ENCODE measurements around the gene IRX3.
"Not testable (repeated sequence)": the region's sequence is repeated elsewhere in the genome, so short reads cannot be mapped to it uniquely, and the experiment has no call there.

Gene IRX3

GRCh38 chr16:54273566-54273965 lies 13.0 kb downstream of the IRX3 start:
- no peak overlapping the region for H3K4me2 ChIP-seq
- H3K27ac ChIP-seq: no peak overlapping the region
- no peak overlapping the region for H3K4me3 ChIP-seq
- no peaks in the 10 kb centered on the region; a peak in 1 of 22 replicates for H4K20me1 ChIP-seq
- H3K9ac ChIP-seq: no peak overlapping the region
- peaks cover 0 to 9% (median 4%) of the 10 kb centered on the region in 11 experiments; a peak in 9 of 22 replicates for H3K27me3 ChIP-seq
- no peaks in the 10 kb centered on the region for H3K36me3 ChIP-seq
- no peak for TF ChIP-seq Cebpa-rat (IDR thresholded peaks at IDR 0.05)
- H3K4me1 ChIP-seq: peaks cover 0 to 14% (median 8%) of the 10 kb centered on the region in 10 experiments; a peak in 17 of 20 replicates
- peaks cover 0 to 8% (median 3%) of the 10 kb centered on the region in 11 experiments; a peak in 4 of 22 replicates for H3K9me3 ChIP-seq (replicated peaks in 1 of 11)

GRCh38 chr16:54270711-54271110 lies 15.9 kb downstream of the IRX3 start:
- TF ChIP-seq Cebpa-rat (IDR thresholded peaks at IDR 0.05): no peak
- H3K4me1 ChIP-seq: peaks cover 0 to 11% (median 9%) of the 10 kb centered on the region in 10 experiments; a peak in 17 of 20 replicates
- H3K27me3 ChIP-seq: no peaks in the 10 kb centered on the region
- H3K36me3 ChIP-seq: no peaks in the 10 kb centered on the region
- H3K4me3 ChIP-seq: no peak overlapping the region
- H3K9ac ChIP-seq: no peak overlapping the region
- H4K20me1 ChIP-seq: no peaks in the 10 kb centered on the region
- no peak overlapping the region for H3K27ac ChIP-seq
- no peak overlapping the region for H3K4me2 ChIP-seq
- H3K9me3 ChIP-seq (replicated peaks in 1 of 11): peaks cover 0 to 8% (median 3%) of the 10 kb centered on the region in 11 experiments; a peak in 4 of 22 replicates

GRCh38 chr16:54269461-54269860 lies 17.1 kb downstream of the IRX3 start:
- Histone ChIP-seq H3K9ac (no peak overlapping the region), H3K27ac (no peak overlapping the region), H3K27me3 (no peaks in the 10 kb centered on the region), H3K4me1 (peaks cover 0 to 11% (median 9%) of the 10 kb centered on the region in 10 experiments; a peak in 17 of 20 replicates), H3K4me3 (no peak overlapping the region), H4K20me1 (no peaks in the 10 kb centered on the region), H3K36me3 (no peaks in the 10 kb centered on the region), H3K4me2 (peak overlapping the region in 5 of 11 experiments; percentile 28 to 47 (median 39); a peak in 2 of 22 replicates), H3K9me3 (replicated peaks in 1 of 11) (peaks cover 0 to 14% (median 3%) of the 10 kb centered on the region in 11 experiments; a peak in 5 of 22 replicates)
- no peak for TF ChIP-seq Cebpa-rat (IDR thresholded peaks at IDR 0.05)

GRCh38 chr16:54268766-54269165 lies 17.8 kb downstream of the IRX3 start:
- H3K27me3 ChIP-seq: no peaks in the 10 kb centered on the region
- H3K27ac ChIP-seq: no peak overlapping the region
- no peak overlapping the region for H3K9ac ChIP-seq
- peaks cover 0 to 11% (median 9%) of the 10 kb centered on the region in 10 experiments; a peak in 17 of 20 replicates for H3K4me1 ChIP-seq
- peaks cover 0 to 15% (median 3%) of the 10 kb centered on the region in 11 experiments; a peak in 5 of 22 replicates for H3K9me3 ChIP-seq (replicated peaks in 1 of 11)
- no peak overlapping the region for H3K4me3 ChIP-seq
- no peak for TF ChIP-seq Cebpa-rat (IDR thresholded peaks at IDR 0.05)
- H4K20me1 ChIP-seq: no peaks in the 10 kb centered on the region
- H3K36me3 ChIP-seq: no peaks in the 10 kb centered on the region
- H3K4me2 ChIP-seq: peak overlapping the region in 10 of 11 experiments; percentile 28 to 47 (median 35); a peak in 19 of 22 replicates

GRCh38 chr16:54268340-54268739 lies 18.2 kb downstream of the IRX3 start:
- Histone ChIP-seq H3K9ac (no peak overlapping the region), H3K9me3 (replicated peaks in 1 of 11) (peaks cover 0 to 15% (median 3%) of the 10 kb centered on the region in 11 experiments; a peak in 5 of 22 replicates), H3K4me2 (peak overlapping the region in 7 of 11 experiments; percentile 28 to 47 (median 36); a peak in 10 of 22 replicates), H4K20me1 (no peaks in the 10 kb centered on the region), H3K4me3 (no peak overlapping the region), H3K4me1 (peaks cover 0 to 11% (median 9%) of the 10 kb centered on the region in 10 experiments; a peak in 17 of 20 replicates), H3K27ac (no peak overlapping the region), H3K36me3 (no peaks in the 10 kb centered on the region), H3K27me3 (no peaks in the 10 kb centered on the region)
- no peak for TF ChIP-seq Cebpa-rat (IDR thresholded peaks at IDR 0.05)

- H3K36me3 ChIP-seq: no peaks in the 10 kb centered on the region
- H4K20me1 ChIP-seq: no peaks in the 10 kb centered on the region
- TF ChIP-seq Cebpa-rat (IDR thresholded peaks at IDR 0.05): no peak
- H3K27ac ChIP-seq: no peak overlapping the region
- no peak overlapping the region for H3K4me3 ChIP-seq
- no peak overlapping the region for H3K4me2 ChIP-seq
- H3K9ac ChIP-seq: no peak overlapping the region
- peaks cover 0 to 11% (median 9%) of the 10 kb centered on the region in 10 experiments; a peak in 17 of 20 replicates for H3K4me1 ChIP-seq
- no peaks in the 10 kb centered on the region for H3K27me3 ChIP-seq
- peaks cover 0 to 15% (median 3%) of the 10 kb centered on the region in 11 experiments; a peak in 5 of 22 replicates for H3K9me3 ChIP-seq (replicated peaks in 1 of 11)
These were observed 20.1 kb downstream of the IRX3 start for GRCh38 chr16:54266363-54266955.

- no peak overlapping the region for H3K9ac ChIP-seq
- H3K27me3 ChIP-seq: no peaks in the 10 kb centered on the region
- no peak overlapping the region for H3K4me3 ChIP-seq
- peaks cover 0 to 9% (median 0%) of the 10 kb centered on the region in 11 experiments; a peak in 4 of 22 replicates for H3K9me3 ChIP-seq (replicated peaks in 1 of 11)
- H3K27ac ChIP-seq: no peak overlapping the region
- H3K4me2 ChIP-seq: no peak overlapping the region
- H3K36me3 ChIP-seq: no peaks in the 10 kb centered on the region
- peaks cover 0 to 11% (median 9%) of the 10 kb centered on the region in 10 experiments; a peak in 17 of 20 replicates for H3K4me1 ChIP-seq
- H4K20me1 ChIP-seq: no peaks in the 10 kb centered on the region
- TF ChIP-seq Cebpa-rat (IDR thresholded peaks at IDR 0.05): no peak
These were observed 20.9 kb downstream of the IRX3 start for GRCh38 chr16:54265575-54266107.

GRCh38 chr16:54253118-54253517 lies 33.5 kb downstream of the IRX3 start:
- TF ChIP-seq Cebpa-rat (IDR thresholded peaks at IDR 0.05): no peak
- Histone ChIP-seq H3K4me2 (no peak overlapping the region), H4K20me1 (no peaks in the 10 kb centered on the region), H3K27me3 (no peaks in the 10 kb centered on the region), H3K36me3 (no peaks in the 10 kb centered on the region), H3K9me3 (replicated peaks in 1 of 11) (no peaks in the 10 kb centered on the region), H3K4me3 (no peak overlapping the region), H3K9ac (no peak overlapping the region), H3K4me1 (no peaks in the 10 kb centered on the region), H3K27ac (no peak overlapping the region)

- peaks cover 0 to 16% (median 7%) of the 10 kb centered on the region in 10 experiments; a peak in 12 of 20 replicates for H3K4me1 ChIP-seq
- no peak overlapping the region for H3K27ac ChIP-seq
- H3K27me3 ChIP-seq: peaks cover 0 to 2% (median 0%) of the 10 kb centered on the region in 11 experiments; a peak in 1 of 22 replicates
- H3K4me3 ChIP-seq: no peak overlapping the region
- no peak overlapping the region for H3K4me2 ChIP-seq
- no peaks in the 10 kb centered on the region for H3K36me3 ChIP-seq
- no peaks in the 10 kb centered on the region; a peak in 1 of 22 replicates for H3K9me3 ChIP-seq (replicated peaks in 1 of 11)
- no peak overlapping the region for H3K9ac ChIP-seq
- no peak for TF ChIP-seq Cebpa-rat (IDR thresholded peaks at IDR 0.05)
- H4K20me1 ChIP-seq: no peaks in the 10 kb centered on the region
These were observed 37.5 kb downstream of the IRX3 start for GRCh38 chr16:54248863-54249710.

GRCh38 chr16:54247705-54248104 lies 38.9 kb downstream of the IRX3 start:
- not testable (repeated sequence) for H3K9me3 ChIP-seq (replicated peaks in 1 of 11); H3K4me2 ChIP-seq; H3K9ac ChIP-seq; H3K27ac ChIP-seq; H3K27me3 ChIP-seq; H4K20me1 ChIP-seq; H3K36me3 ChIP-seq; H3K4me3 ChIP-seq
- peaks cover 0 to 22% (median 11%) of the 10 kb centered on the region in 10 experiments; a peak in 12 of 20 replicates for H3K4me1 ChIP-seq

Measured in BLaER1 treated with 17β-estradiol and CSF1 and Interleukin-3, amounts not matched to agents 10 nM and 100 nM (cell line).